Erythroblast (primary cell): Measurements from ENCODE around the gene C6orf163.

ENCODE experiments used
- GATA1 ChIP-seq: IDR thresholded peaks from 2 replicates; pipeline ENCODE4 v1.6.1; 2011; ENCODE audit warnings: low read depth, mild to moderate bottlenecking, control low read depth, low read length, moderate library complexity
- POLR2A ChIP-seq: IDR thresholded peaks from 2 replicates; pipeline ENCODE4 v1.6.1; 2011; ENCODE audit warnings: mild to moderate bottlenecking, low read length

- no peak for TF ChIP-seq POLR2A
- TF ChIP-seq GATA1: no peak
Measured at GRCh38 chr6:87308970-87309369, 35.6 kb upstream of the C6orf163 start.
